Measurements from ENCODE around the gene RGCC.

RGCC gene

DNA sequence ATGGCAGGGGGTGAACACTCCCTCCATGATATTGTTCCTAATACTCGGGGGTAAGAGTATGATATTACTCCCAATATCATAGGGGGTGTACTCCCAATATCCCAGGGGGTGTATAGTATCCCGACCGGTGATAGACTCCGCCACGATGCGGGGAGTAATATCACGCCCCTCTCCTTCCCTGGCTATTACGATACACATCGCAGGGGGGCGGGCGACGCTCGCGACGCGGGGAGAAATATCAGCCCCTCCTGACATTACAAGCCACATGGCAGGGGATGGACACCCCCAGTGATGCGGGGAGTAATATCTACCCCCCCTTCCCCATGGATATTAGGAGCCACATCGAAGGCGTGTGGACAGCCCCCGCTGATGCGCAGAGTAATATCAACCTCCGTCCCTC, 3.2 kb upstream of the RGCC start:
- DNase-seq = no peak

DNA sequence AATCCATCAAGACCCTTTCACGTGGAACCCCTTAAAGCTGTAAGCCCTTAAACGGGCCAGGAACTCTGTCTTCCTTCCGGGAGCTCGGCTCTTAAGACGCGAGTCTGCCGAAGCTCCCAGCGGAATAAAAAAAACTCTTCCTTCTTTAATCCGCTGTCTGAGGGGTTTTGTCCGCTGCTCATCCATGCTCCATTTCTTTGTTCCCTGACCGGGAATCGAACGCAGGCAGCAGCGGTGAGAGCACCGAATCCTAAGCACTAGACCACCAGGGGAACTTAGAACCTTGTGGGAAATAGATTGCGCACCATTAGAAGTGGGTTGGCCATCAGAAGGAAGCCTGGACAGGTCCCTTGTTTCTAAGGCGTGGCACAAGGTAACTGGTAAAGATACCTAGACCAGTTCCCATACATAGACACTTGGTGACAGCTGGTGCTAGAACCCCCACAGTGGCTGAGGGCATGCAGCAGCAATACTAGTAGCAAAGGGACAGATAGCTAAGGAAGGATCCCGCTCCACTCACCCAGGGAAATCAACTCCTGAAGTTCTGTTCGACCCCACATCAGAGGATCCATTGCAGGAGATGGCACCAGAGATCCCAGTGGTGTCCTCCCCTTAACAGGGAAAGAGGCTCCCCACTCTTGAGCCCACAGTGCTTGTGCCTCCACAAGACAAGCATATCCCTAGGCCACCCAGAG, 1.5 kb upstream of the RGCC start:
- DNase-seq = no peak

DNA sequence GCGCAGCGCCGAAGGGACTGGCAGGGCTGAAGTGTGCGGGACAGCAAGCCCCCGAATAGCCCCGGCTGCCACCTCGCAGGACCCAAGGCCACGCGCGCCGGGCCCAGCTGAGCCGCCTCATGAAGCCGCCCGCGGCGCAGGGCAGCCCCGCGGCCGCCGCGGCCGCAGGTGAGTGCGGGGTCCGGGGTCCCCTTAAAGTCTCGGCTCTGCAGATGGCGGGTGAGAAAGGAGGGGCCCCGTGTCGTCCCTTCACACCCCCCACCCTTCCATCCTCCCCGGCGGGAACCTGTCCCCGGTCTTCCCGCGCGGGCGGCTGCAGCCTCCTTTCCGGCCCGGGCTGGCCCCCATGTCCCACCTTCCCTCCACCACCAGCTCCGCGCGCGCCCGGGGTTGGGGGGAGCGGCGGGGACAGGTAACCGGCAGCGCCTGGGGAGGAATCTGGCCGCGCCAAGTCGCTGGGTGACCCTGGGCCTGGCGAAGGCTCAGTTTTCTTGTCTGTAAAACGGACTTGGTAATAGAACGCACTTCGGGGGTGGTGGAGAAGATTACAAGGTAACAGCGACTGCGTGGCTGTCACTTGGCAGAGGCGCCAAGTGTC, 338 bp downstream of the RGCC start:
- DNase-seq = no peak

DNA sequence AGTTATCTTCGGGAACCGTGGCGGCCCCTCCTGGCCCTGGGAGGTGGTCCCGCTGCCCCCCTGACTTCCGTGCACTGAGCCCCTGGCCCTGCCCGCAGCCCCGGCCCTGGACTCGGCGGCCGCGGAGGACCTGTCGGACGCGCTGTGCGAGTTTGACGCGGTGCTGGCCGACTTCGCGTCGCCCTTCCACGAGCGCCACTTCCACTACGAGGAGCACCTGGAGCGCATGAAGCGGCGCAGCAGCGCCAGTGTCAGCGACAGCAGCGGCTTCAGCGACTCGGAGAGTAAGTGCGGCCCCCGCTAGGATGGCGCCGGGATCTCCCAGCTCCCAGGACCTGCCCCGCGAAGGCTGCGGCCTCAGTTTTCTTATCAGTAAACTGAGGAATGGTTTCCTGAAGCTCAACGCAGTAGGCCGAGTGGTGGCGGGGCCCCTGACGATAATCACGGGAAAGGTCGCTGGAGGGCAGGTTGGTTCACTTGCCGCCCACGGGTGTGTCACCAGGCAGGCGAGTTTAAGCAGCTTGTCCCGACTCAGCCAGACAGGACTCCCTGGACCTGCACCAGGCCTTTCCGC, 924 bp downstream of the RGCC start:
- DNase-seq = no peak

DNA sequence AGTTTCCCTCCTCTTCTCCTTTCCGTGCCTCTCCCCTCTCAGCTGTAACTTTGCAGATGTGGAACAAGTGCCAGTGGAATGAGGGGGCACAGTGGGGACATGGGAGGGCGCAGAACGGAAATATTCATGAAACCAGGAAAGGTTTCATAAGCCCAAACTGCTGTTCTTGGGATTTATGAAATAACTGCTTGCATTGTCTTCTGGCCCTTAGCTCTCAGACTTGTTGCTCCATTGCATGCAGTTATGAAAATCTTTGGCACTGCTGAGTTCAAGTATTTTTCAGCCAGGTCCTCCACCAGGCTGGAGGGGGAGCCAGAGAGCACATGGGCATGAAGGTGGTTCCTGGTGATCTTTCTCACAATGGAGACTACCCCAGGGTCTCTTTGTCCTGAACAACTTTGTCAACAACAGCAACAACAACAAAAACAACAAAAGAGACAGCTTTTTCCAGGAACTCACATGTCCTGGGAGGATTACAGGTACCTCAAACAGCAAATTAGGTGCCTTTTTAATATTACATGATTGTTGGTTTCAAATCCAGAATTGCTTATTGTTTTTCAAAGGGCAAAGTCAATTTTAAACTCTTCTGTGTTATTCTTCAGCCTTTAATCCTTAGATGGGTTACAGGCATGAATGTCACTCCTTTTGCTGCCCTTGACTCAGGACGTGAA, 1.5 kb downstream of the RGCC start:
- no peak for DNase-seq

DNA sequence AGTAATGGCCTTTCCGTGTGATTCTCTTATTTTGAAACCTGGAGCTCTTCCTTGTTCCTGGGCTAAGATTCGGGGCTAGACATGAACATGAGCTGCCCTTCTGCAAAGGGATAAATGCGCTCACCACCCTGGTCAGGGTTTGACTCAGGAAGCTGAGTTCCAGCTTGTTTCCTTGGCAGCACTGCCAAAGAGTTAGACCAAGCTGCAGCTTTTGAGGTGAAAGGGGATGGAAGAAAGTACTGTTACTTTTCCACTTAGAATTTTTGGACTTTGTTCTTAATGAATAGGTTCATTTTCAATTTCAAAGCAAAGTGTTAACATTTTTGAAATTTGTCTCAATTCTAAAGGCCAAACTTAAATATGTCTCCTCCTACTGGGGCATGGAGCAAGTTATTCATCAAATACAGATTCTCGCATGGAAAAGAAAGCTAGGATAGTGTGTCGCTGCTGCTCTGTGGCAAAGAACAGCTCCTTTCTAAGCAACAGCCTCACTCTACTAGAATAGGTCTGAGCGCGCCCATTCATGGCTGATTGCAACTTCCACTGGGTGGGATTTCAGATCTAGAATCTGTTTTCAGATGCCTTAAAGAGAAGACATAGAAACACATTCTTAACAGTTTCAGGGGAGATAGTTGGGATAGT, 2.2 kb downstream of the RGCC start:
- no peak for DNase-seq

DNA sequence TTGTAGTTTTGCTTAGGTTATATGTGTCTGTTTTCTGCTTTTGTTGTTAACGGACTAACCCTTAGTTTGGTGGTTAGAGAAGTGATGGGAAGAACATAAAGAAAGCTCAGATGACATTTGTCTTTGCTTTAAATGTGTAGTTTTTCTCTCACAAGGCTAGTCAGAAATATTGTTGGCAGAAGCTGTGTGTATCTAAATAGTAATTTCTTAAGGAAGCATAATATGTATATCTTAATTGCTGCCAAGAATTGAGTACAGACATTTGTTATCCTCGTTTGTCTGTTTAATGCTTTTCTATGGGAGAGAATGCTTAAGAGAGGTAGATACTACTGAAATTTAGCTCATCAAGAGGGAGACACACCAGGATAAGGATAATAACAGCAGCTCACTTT, 2.7 kb downstream of the RGCC start:
- no peak for DNase-seq

DNA sequence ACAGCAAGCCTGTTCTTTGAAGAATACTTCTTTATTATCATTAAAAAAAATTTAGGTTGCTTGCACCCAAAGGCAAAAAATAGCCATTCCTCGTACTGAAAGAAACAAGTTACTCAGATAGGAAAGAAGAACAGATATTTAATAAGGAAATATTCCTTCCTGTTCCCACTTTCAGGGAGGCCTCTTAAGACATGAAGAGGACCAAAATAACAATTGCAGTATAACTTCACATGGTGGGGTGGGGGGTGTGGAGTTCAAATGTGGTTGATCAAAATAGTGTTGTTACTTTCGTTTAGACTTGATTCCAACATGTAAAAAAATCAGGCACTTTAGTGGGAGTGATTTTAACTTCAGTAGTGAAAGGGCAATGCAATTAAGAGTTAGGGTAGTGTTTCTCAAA, 3.6 kb downstream of the RGCC start:
- DNase-seq = no peak

DNA sequence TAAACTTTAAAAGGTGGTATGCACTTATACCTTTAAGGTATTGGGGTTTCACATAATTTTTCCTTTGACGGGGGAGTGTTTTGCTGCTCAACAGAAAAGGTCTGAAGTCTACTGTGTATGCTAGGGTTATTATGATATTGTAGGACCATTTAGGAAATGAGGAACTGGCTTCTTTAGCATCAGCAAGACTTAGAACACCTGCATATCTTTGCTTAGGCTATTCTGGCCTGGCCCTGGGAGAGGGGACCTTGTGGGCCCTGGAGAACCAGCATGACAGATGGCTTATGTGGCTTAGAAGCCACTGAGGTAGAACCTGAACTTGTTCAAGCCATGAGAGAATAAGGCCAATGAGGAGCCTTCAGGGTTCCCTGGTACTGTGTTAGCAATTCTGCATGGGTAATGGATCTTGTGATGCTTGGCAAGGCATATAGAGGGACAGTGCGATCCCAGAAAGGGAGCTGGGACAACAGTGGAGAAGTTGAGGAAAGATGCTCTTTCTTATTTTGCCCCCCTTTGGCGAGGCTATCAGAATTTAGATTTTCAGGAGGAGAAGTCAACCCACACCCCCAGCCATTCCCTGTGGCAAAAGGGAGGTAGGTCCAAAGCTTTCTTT, 4.3 kb downstream of the RGCC start:
- no peak for DNase-seq

DNA sequence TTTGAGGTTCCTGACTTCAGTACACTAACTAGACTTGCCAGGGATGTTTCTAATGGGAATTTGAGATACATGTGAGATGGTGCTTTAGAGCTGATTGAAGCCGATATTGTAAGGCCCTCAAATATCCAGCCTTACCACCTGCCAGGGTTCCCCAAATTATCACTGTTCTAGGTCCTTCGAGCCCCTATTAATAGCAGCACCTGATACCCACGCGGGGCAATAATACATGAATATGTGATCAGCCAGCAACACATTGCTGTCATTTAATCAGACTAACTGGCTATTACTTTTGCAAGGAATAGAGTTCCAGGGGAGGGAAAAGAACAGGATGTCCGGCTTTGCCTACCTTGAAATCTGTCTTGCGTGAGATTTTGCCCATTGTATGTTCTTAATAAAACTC, 5.1 kb downstream of the RGCC start:
- no peak for DNase-seq

DNA sequence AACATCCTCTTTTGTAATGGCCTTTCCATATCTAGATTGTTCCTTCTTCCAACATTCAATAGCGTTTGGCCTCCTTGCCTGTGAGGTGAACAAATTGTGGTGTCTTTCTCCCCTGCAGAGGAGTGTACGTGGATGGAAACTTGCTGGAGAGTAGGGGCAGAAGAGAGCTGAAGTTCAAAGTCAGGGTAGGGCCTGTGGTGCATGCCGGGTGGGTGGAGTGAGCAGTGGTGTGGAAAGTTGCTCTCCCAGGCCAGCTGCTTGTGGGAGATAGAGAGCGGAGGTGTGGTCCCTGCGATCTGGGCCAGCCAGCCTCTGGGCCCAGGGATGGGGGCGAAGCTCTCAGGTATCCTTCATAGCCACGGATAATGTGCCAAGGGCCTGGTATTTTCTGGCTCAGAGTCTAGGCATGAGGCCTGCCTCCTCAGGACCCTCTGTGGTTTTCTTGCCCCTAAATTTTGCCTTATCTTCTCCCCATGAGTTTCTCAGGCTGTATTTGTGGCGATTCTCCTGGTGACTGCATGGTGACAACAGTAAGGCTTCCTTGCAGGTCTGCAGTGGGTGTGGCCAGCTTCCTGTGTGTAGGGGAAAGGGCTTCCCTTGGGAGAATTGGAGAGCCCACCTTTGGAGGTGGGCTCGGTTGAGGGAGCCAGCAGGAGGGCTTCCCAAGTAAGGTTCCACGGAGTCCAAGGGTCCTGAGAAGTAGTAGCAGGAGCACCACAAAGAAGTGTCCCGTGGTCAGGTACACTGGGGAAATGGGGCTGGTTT, 6.7 kb downstream of the RGCC start:
- DNase-seq = no peak

DNA sequence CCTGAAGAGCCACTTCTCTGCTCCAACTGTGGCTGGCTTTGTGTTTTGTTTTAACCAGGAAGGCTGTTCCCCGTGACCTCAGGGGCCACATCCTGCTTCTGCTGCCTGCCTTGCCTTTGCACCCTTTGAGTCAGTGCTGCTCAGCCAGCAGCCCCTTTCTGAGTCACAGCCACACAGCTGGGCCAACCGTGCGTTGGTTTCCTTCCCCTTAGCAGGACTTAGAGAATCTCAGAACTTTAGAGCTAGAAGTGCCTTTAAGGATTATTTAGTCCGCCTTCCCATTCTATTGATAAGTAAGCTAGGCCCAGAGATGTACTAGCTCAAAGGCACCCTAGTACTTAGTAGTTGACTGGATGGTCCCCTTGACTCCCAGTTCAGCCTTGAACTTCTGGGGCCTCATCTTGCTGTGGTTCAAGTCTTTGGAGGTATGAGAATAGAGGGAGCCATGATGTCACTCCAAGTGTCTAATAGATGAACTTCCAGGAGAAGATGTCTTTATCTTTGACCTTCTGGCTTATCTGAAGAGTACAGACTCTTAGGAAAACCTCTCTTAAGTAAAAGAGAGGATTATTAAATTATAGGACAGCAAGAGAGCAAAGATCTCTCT, 8.0 kb downstream of the RGCC start:
- DNase-seq = no peak

DNA sequence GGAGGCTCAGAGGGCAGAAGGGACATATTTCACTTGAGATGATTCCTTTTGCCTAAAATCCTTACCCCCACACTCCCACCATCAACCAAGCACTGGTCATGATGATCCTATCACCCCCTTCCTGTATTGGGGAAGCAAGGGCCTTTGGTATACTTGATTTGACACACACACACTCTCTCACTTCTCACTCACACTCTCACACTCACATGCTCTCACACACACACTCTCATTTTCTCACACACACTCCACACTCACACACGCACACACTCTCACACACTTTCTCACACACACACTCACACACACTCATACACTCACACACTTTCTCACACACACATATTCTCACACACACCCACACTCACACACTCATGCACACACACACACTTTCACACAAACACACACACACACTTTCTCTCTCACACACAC, 8.6 kb downstream of the RGCC start:
- DNase-seq = no peak

DNA sequence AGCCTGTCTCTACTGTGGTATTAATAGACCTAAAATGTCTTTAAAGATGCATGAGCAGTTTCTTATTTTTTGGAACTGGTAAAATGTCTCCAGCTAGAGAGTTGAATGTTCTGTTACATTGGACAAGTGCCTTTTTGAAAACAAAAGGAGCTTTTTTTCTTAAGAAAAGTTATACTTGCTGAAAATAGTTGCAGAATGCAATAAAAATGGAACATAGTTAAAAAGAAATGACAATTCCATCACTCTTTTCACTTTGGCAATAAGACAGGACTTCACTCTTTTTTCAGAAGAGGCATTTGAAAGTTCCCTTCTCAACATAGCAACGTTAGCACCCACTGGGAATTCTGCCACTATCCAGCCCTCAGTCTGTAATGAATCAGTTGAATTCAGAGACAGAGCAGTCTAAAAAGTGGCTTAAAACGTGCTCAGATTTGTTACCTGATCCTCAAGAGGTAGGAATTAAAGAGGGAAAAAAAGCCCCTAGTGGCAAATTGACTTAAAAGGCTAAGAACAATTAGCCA, 10.1 kb downstream of the RGCC start:
- no peak for DNase-seq

DNA sequence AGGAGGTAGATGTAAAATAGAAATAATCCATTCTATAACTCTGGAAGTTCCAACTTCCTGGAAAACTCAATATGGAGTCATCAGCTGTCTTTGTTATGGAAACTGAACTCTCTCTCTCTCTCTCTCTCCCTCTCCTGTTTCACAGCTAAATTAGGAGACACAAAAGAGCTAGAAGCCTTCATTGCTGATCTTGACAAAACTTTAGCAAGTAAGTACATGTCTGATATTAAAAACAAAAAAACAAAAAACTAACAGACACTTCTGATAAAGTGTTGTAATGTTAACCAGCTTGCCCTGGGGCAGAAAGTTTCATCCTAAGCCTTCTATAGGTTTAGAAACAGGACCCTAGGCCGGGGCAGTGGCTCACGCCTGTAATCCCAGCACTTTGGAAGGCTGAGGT, 11.3 kb downstream of the RGCC start:
- no peak for DNase-seq

DNA sequence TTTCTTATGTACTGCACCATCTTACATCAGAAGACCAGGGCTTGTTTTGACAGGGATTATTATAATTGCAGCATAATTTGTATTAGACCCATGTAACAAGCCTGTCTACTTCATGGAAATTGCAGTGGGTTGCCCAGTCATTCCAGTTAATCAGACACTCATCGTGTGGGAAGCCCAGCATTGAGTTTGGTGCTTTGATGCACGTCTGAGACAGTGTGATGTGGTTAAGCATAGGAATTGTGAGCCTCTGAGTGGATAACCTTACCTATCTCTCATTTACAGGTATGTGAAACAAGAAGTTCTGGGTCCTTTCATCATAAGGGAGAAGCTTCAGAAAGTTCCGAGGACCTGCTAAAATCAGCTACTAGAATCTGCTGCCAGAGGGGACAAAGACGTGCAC, 12.8 kb downstream of the RGCC start:
- no peak for DNase-seq

DNA sequence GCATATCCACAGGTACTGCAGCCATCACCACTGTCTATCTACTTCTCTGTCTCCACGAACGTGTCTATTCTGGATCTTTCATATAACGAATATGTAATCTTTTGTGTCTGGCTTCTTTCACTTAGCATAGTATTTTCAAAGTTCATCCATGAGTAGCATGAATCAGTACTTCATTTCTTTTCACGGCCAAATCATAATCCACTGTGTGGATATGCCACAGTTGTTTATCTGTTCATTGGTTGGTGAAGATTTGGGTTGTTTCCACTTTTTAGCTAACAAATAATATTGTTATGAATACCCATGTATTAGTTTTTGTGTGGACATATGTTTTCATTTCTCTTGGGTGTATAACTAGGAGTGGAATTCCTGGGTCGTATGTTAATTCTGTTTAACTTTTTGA, 14.4 kb downstream of the RGCC start:
- no peak for DNase-seq

DNA sequence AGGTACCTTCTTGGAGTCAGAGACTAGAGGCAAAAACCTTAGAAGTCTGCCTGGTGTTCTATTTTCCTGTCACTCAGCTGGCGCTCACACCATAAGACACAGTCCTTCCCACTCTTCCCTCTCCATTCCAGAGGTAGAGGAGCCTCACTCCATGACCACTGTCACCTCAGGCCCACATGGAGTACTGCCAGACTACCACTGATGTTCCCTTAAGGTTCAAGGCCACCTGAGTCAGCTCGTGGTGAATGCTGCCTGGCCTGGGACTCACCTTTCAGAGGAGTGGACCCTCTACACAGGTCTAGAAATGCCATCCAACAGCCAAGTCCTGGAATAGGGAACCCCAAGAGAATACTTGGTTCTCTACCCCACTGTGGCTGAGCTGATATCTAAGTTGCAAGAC, 29.9 kb downstream of the RGCC start:
- DNase-seq = no peak

DNA sequence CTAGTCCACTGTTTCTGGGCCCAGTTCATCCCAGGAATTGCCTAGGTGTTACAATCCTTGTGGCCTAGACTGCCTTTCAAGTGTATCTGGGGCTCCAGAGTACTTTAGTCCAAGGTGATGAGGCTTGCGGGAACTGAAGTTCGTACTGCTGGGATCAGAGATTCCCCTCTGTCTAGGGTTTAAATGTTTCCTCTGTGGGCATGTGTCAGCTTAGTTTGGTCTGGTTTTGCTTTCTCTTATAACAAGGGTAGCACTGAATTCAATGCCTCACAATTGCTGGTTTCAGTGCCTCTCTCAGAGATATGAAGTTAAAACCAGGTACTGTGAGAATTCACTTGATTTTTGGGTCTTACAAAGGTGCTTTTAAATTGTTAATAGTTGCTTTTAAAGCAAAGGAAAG, 30.8 kb downstream of the RGCC start:
- DNase-seq = no peak

DNA sequence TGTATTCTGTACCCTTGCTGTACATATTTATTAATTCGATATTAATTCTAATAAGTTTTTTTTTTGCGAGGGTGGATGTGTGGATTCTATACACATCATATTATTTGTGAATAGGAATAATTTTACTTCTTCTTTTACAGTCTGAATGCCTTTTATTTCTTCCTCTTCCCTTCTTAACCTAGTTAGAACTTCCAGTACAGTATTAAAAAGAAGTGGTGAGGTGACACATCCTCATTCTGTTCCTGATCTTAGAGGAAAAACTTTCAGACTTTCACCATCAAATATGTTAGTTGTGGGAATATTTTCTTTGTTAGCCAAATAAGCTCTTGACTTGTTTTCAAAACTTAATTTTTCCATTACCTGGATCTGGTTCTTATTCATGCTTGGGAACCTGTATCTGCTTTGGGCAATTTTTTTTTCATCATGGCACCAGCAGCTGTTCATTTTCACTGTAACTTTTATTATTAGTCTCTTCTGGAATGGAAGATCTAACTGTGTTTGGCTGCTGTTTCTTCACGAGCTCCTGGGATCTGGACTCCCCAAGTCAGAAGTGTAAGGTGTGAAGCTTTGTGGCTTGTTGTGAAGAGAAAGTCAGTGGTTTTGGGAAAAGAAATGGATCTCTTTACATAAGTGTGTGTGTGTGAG, 33.1 kb downstream of the RGCC start:
- no peak for DNase-seq

DNA sequence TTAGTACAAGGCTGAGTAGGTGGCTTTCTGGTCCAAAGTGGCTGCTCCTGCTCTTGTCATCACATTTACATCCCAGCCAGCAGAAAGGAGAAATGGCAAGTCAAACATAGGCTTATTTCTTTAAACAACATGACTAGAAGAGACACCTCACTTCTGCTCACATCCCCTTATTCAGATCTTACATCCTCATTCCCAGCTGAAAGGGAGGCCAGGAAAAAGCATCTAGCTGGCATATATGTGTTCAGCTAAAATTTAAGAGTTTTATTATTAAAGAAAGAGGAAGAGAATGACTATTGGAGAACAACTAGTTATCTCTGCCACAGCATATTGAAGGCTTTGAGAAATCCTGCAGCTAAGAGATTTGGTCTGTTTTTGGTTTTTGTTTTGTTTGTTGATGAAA, 34.1 kb downstream of the RGCC start:
- no peak for DNase-seq

All from NCI-H446 treated with DMSO at 0.1 percent for 48 hours (cell line).